Measurements from ENCODE around the gene MICAL3. TPM values are rescaled to one million over a fixed set of nuclear protein-coding genes. Genes with fewer than 3 reads are reported as not detected.
"Not testable (repeated sequence)": the region's sequence is repeated elsewhere in the genome, so short reads cannot be mapped to it uniquely, and the experiment has no call there.

MICAL3 gene
- polyA plus RNA-seq, 4 donors: 3.2 to 31.4 (median 10.0) TPM

DNA sequence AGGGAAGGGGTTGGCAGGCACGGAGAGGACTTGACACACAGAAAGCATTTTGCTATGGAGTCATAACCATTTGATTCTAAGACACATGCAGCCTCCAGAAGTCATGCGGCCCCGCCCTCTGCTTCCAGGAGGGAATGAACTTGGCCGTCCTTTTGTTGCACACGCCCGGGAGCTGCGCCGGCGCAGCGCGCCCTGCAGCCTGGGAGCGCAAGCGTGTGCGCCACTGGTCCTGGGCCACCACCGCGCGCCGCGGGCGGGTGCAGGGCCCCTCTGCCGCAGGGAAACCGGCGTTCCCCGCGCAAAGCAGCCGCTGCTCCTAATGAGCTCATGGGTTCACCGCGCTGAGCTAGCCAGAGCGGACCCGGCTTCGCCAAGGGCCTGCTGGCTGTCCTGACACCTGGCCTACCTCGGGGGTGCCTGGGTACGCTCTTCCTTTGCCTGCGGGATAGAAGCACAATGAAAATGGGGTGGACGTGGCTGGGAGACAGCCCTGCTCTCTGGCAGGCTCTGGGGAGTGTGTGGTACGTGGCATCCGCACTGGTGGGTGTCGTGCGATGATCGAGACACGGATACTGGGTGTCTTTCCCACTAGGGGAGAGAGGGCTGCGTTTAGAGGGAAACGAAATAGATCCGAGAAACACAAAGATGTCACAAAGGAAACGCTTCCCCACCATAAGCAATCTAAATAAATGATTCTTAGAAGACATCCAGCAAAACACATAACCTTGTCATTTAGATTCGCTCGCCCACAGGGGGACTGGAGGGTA is 669 bp downstream of the MICAL3 start:
- Histone ChIP-seq H3K27me3 (ENCODE audit: control insufficient read depth in 3 of 3, insufficient read depth in 3 of 3, low read length in 3 of 3) (peaks cover 0 to 3% (median 0%) of the 10 kb centered on the region in 3 donors), H3K27ac (ENCODE audit: low read depth in 1 of 3, low read length in 2 of 3) (peak overlapping the region; percentile 20 to 90 (median 33)), H3K4me3 (ENCODE audit: low read depth in 1 of 3, low read length in 3 of 3) (peak overlapping the region; percentile 38 to 68 (median 59)), H3K4me1 (ENCODE audit: control insufficient read depth in 3 of 3, insufficient read depth in 2 of 3, low read depth in 1 of 3, low read length in 2 of 3) (peaks cover 0 to 14% (median 0%) of the 10 kb centered on the region in 3 donors), H3K9me3 (ENCODE audit: control insufficient read depth in 2 of 2, insufficient read depth in 1 of 2, low read depth in 1 of 2, low read length in 1 of 2) (no peaks in the 10 kb centered on the region), H3K36me3 (ENCODE audit: control insufficient read depth in 3 of 3, insufficient read depth in 2 of 3, low read depth in 1 of 3, low read length in 3 of 3) (peaks cover 0 to 3% (median 0%) of the 10 kb centered on the region in 3 donors)
- FAIRE-seq: no peak
- DNase-seq: peak; percentile 86 to 92
- WGBS, 3 donors: 0 to 1% (median 1%) methylated on average over 43 to 47 of the region's 47 CpGs

DNA sequence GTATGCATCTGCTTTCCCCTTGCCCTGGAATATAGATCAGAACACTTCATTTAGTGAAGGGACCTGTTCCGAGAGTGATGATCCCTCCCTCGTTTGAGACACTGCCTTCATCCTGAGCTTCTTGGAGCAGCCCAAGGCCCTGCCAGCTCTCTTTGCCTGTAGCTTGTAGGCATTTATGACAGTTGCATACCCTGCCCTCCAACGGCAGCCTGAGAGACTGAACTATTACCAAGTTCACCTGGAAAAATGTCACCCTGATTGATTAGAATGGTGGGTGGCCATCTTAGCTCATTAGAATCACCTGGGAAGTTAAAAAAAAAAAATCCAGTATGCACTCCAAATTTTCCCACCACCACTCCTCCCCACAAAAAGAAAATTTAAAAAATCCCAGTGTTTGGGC is 1.5 kb downstream of the MICAL3 start:
- Histone ChIP-seq H3K4me1 (ENCODE audit: control insufficient read depth in 3 of 3, insufficient read depth in 2 of 3, low read depth in 1 of 3, low read length in 2 of 3) (peaks cover 0 to 14% (median 0%) of the 10 kb centered on the region in 3 donors), H3K36me3 (ENCODE audit: control insufficient read depth in 3 of 3, insufficient read depth in 2 of 3, low read depth in 1 of 3, low read length in 3 of 3) (peaks cover 0 to 3% (median 0%) of the 10 kb centered on the region in 3 donors), H3K4me3 (ENCODE audit: low read depth in 1 of 3, low read length in 3 of 3) (no peak overlapping the region), H3K9me3 (ENCODE audit: control insufficient read depth in 2 of 2, insufficient read depth in 1 of 2, low read depth in 1 of 2, low read length in 1 of 2) (no peaks in the 10 kb centered on the region), H3K27me3 (ENCODE audit: control insufficient read depth in 3 of 3, insufficient read depth in 3 of 3, low read length in 3 of 3) (peaks cover 0 to 3% (median 0%) of the 10 kb centered on the region in 3 donors), H3K27ac (ENCODE audit: low read depth in 1 of 3, low read length in 2 of 3) (peak overlapping the region in 1 of 3 donors; percentile 71)
- 45 to 67% (median 47%) methylated on average over 3 of the region's 3 CpGs for WGBS, 3 donors
- DNase-seq: peak in 1 of 2 donors; percentile 42
- FAIRE-seq: no peak

DNA sequence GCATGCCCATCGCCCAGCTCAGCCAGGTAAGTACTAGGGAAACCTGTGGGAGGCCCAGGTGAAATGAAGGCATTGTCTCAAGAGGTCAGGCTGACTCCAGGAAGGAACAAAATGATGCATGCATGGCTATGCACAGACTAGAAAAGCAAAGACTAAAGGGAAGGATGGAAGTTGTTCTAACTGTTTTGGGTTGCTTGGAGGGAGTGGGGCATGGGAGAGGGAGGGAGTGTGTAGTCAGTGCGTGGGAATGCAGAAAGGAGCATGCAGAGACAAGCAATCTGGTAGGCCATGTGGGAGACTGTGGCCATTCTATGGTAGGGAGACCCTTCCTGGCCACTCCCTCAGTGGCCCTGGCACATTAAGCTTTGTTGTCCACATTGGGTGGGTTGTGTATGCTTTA is 2.9 kb downstream of the MICAL3 start:
- FAIRE-seq (no peak), DNase-seq (no peak)
- H3K36me3 ChIP-seq (ENCODE audit: control insufficient read depth in 3 of 3, insufficient read depth in 2 of 3, low read depth in 1 of 3, low read length in 3 of 3): peaks cover 0 to 3% (median 0%) of the 10 kb centered on the region in 3 donors
- H3K4me1 ChIP-seq (ENCODE audit: control insufficient read depth in 3 of 3, insufficient read depth in 2 of 3, low read depth in 1 of 3, low read length in 2 of 3): peaks cover 0 to 14% (median 0%) of the 10 kb centered on the region in 3 donors
- H3K27me3 ChIP-seq (ENCODE audit: control insufficient read depth in 3 of 3, insufficient read depth in 3 of 3, low read length in 3 of 3): peaks cover 0 to 3% (median 0%) of the 10 kb centered on the region in 3 donors
- H3K27ac ChIP-seq (ENCODE audit: low read depth in 1 of 3, low read length in 2 of 3): no peak overlapping the region
- 88 to 89% (median 89%) methylated on average over 2 of the region's 2 CpGs for WGBS, 3 donors
- no peak overlapping the region for H3K4me3 ChIP-seq (ENCODE audit: low read depth in 1 of 3, low read length in 3 of 3)
- no peaks in the 10 kb centered on the region for H3K9me3 ChIP-seq (ENCODE audit: control insufficient read depth in 2 of 2, insufficient read depth in 1 of 2, low read depth in 1 of 2, low read length in 1 of 2)

DNA sequence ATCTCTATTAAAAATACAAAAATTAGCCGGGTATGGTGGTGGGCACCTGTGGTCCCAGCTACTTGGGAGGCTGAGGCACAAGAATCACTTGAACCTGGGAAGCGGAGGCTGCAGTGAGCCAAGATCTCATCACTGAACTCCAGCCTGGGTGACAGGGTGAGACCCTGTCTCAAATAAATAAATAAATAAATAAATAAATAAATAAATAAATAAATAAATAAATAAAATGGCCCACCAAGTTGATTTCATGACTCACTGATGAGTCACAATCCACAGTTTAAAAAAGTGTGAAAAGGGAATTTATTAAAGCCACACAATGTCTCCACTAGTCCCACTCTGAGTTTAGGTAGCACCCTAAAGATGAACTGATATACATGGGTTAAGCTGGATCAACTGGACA is 3.6 kb downstream of the MICAL3 start:
- FAIRE-seq; H3K9me3 ChIP-seq (ENCODE audit: control insufficient read depth in 2 of 2, insufficient read depth in 1 of 2, low read depth in 1 of 2, low read length in 1 of 2); H3K27ac ChIP-seq (ENCODE audit: low read depth in 1 of 3, low read length in 2 of 3); DNase-seq; H3K27me3 ChIP-seq (ENCODE audit: control insufficient read depth in 3 of 3, insufficient read depth in 3 of 3, low read length in 3 of 3); H3K4me3 ChIP-seq (ENCODE audit: low read depth in 1 of 3, low read length in 3 of 3); H3K36me3 ChIP-seq (ENCODE audit: control insufficient read depth in 3 of 3, insufficient read depth in 2 of 3, low read depth in 1 of 3, low read length in 3 of 3): not testable (repeated sequence)
- H3K4me1 ChIP-seq (ENCODE audit: control insufficient read depth in 3 of 3, insufficient read depth in 2 of 3, low read depth in 1 of 3, low read length in 2 of 3): peaks cover 0 to 14% (median 0%) of the 10 kb centered on the region in 3 donors
- 94 to 98% (median 97%) methylated on average over 2 of the region's 2 CpGs for WGBS, 3 donors

DNA sequence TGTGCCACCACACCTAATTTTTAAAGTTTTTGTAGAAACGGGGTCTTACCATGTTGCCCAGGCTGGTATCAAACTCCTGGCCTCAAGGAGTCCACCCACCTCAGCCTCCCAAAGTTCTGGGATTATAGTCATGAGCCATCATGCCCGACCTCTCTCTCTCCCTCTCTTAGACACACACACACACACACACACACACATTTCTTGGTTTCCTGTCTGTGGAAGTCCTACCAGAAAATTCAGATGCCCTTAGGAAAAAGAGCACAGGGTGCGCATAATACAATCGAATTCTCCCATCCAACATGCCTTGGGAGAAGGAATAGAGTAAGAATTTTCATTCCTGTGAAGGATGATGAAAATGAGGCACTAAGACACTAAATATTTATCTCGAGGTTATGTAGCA is 10.4 kb downstream of the MICAL3 start:
- Histone ChIP-seq H3K27me3 (ENCODE audit: control insufficient read depth in 3 of 3, insufficient read depth in 3 of 3, low read length in 3 of 3) (no peaks in the 10 kb centered on the region), H3K27ac (ENCODE audit: low read depth in 1 of 3, low read length in 2 of 3) (no peak overlapping the region), H3K36me3 (ENCODE audit: control insufficient read depth in 3 of 3, insufficient read depth in 2 of 3, low read depth in 1 of 3, low read length in 3 of 3) (peaks cover 0 to 3% (median 0%) of the 10 kb centered on the region in 3 donors), H3K9me3 (ENCODE audit: control insufficient read depth in 2 of 2, insufficient read depth in 1 of 2, low read depth in 1 of 2, low read length in 1 of 2) (no peaks in the 10 kb centered on the region), H3K4me3 (ENCODE audit: low read depth in 1 of 3, low read length in 3 of 3) (no peak overlapping the region), H3K4me1 (ENCODE audit: control insufficient read depth in 3 of 3, insufficient read depth in 2 of 3, low read depth in 1 of 3, low read length in 2 of 3) (no peaks in the 10 kb centered on the region)
- WGBS, 3 donors: 74 to 79% (median 76%) methylated on average over 5 of the region's 5 CpGs
- DNase-seq (no peak), FAIRE-seq (no peak)

DNA sequence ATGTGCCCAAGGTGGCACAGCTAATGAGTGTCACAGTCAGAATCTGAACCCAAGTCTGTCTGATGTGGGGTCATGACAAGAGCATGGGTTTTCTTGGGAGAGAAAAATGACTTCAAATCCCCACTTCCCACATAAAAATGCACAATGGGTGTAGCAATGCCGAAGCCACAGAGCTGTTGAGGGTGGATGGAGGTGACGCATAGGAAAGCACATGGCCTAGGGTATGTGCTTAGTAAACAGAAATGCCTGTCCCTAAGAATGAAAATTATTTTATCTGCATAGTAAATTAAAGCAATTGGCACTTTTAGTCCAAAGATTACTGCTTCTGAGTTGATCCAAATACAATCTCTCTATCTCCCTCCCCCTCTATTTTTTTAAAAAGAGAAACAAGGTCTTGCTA is 10.9 kb downstream of the MICAL3 start:
- no peaks in the 10 kb centered on the region for H3K36me3 ChIP-seq (ENCODE audit: control insufficient read depth in 3 of 3, insufficient read depth in 2 of 3, low read depth in 1 of 3, low read length in 3 of 3)
- DNase-seq (no peak), FAIRE-seq (no peak)
- WGBS, 3 donors: 67 to 96% (median 87%) methylated on average over 2 of the region's 2 CpGs
- no peaks in the 10 kb centered on the region for H3K4me1 ChIP-seq (ENCODE audit: control insufficient read depth in 3 of 3, insufficient read depth in 2 of 3, low read depth in 1 of 3, low read length in 2 of 3)
- H3K27ac ChIP-seq (ENCODE audit: low read depth in 1 of 3, low read length in 2 of 3): no peak overlapping the region
- H3K4me3 ChIP-seq (ENCODE audit: low read depth in 1 of 3, low read length in 3 of 3): no peak overlapping the region
- no peaks in the 10 kb centered on the region for H3K9me3 ChIP-seq (ENCODE audit: control insufficient read depth in 2 of 2, insufficient read depth in 1 of 2, low read depth in 1 of 2, low read length in 1 of 2)
- no peaks in the 10 kb centered on the region for H3K27me3 ChIP-seq (ENCODE audit: control insufficient read depth in 3 of 3, insufficient read depth in 3 of 3, low read length in 3 of 3)

DNA sequence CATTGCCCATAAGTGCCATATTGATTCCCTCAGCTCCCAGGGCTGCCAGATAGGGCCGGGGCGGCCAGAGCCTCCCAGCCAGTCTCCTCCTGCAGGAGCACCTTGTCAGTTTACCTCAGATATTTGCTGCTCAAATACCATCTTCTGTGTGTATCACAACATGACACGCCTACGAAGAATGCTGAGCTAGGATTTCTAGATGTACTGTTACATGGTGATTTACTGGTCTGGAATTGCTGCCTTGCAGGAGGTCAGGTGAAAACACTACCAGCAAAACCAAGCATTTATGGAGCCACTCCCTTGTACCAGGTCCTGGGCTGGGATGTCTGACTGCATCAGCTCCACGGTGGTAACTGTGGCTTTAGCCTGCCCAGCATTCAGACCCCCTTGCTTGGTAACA is 11.8 kb downstream of the MICAL3 start:
- Histone ChIP-seq H3K36me3 (ENCODE audit: control insufficient read depth in 3 of 3, insufficient read depth in 2 of 3, low read depth in 1 of 3, low read length in 3 of 3) (no peaks in the 10 kb centered on the region), H3K27me3 (ENCODE audit: control insufficient read depth in 3 of 3, insufficient read depth in 3 of 3, low read length in 3 of 3) (no peaks in the 10 kb centered on the region), H3K27ac (ENCODE audit: low read depth in 1 of 3, low read length in 2 of 3) (no peak overlapping the region), H3K4me1 (ENCODE audit: control insufficient read depth in 3 of 3, insufficient read depth in 2 of 3, low read depth in 1 of 3, low read length in 2 of 3) (no peaks in the 10 kb centered on the region), H3K9me3 (ENCODE audit: control insufficient read depth in 2 of 2, insufficient read depth in 1 of 2, low read depth in 1 of 2, low read length in 1 of 2) (no peaks in the 10 kb centered on the region), H3K4me3 (ENCODE audit: low read depth in 1 of 3, low read length in 3 of 3) (no peak overlapping the region)
- WGBS, 3 donors: 91 to 95% (median 95%) methylated on average over 5 of the region's 5 CpGs
- DNase-seq (peak in 1 of 2 donors; percentile 38), FAIRE-seq (no peak)

DNA sequence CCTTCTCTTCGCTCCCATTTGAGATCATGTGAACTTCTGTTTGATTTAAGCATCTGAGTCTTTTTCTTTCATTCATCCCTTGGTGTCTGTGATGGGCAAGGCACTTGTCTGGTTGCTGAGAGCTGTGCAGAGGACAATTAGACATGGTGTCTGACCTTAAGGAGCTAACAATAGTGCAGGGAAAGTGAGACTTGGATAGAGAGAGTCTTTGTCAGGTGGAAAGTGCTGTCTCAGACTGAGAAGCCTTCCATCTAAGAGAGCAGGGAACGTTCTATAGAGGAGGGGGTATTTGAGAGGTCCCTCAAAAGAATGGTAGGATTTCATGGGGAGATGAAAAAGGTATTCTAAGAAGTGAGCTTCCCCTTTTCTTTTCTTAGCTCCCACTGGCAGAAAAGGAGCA is 14.1 kb downstream of the MICAL3 start:
- H3K9me3 ChIP-seq (ENCODE audit: control insufficient read depth in 2 of 2, insufficient read depth in 1 of 2, low read depth in 1 of 2, low read length in 1 of 2): no peaks in the 10 kb centered on the region
- WGBS, 3 donors: 64 to 93% (median 81%) methylated on average over 1 to 2 of the region's 2 CpGs
- no peak overlapping the region for H3K4me3 ChIP-seq (ENCODE audit: low read depth in 1 of 3, low read length in 3 of 3)
- FAIRE-seq: no peak
- no peak for DNase-seq
- no peaks in the 10 kb centered on the region for H3K27me3 ChIP-seq (ENCODE audit: control insufficient read depth in 3 of 3, insufficient read depth in 3 of 3, low read length in 3 of 3)
- H3K36me3 ChIP-seq (ENCODE audit: control insufficient read depth in 3 of 3, insufficient read depth in 2 of 3, low read depth in 1 of 3, low read length in 3 of 3): no peaks in the 10 kb centered on the region
- no peaks in the 10 kb centered on the region for H3K4me1 ChIP-seq (ENCODE audit: control insufficient read depth in 3 of 3, insufficient read depth in 2 of 3, low read depth in 1 of 3, low read length in 2 of 3)
- H3K27ac ChIP-seq (ENCODE audit: low read depth in 1 of 3, low read length in 2 of 3): no peak overlapping the region
